OCI-LY3 (cell line): ENCODE measurements around the gene MCC.
"Not testable (repeated sequence)": the region's sequence is repeated elsewhere in the genome, so short reads cannot be mapped to it uniquely, and the experiment has no call there.

Experiments used
- H2AFZ ChIP-seq: fragments of 200-600, 300-600 bp; shearing (Covaris generic); 2 replicates; pipeline ENCODE4 v1.6.0; 2014; ENCODE audit warnings: antibody characterized with exemption, low read depth, low read length
- H3K27ac ChIP-seq: fragments of 200-600, 300-600 bp; sonication (generic); 2 replicates; pipeline ENCODE4 v1.5.1; 2014; ENCODE audit warnings: mild to moderate bottlenecking, low read length, moderate library complexity, mixed read lengths
- H3K27me3 ChIP-seq: fragments of 200-600, 300-600 bp; sonication (generic); 2 replicates; pipeline ENCODE4 v1.6.1; 2014; ENCODE audit warnings: low read depth, low read length, mixed read lengths
- H3K36me3 ChIP-seq: fragments of 200-600, 300-600 bp; sonication (generic); replicated peaks from 2 replicates; pipeline ENCODE3; 2014; ENCODE audit warnings: low read depth, low read length, mixed read lengths
- H3K4me1 ChIP-seq: fragments of 300-600, 200-600 bp; sonication (generic); 2 replicates; pipeline ENCODE4 v1.6.1; 2014; ENCODE audit warnings: low read length, mixed read lengths
- H3K4me2 ChIP-seq: fragments of 200-600, 300-600 bp; sonication (generic); 2 replicates; pipeline ENCODE4 v1.6.1; 2014; ENCODE audit warnings: low read length, mixed read lengths
- H3K4me3 ChIP-seq: fragments of 300-600, 200-600 bp; sonication (generic); 2 replicates; pipeline ENCODE4 v1.5.1; 2014; ENCODE audit warnings: antibody characterized with exemption, mild to moderate bottlenecking, low read length, moderate library complexity
- H3K79me2 ChIP-seq: fragments of 300-600, 200-600 bp; shearing (Covaris generic); 2 replicates; pipeline ENCODE4 v1.6.1; 2014; ENCODE audit warnings: mild to moderate bottlenecking, low read length, mixed read lengths
- H3K9ac ChIP-seq: fragments of 300-600, 200-600 bp; shearing (Covaris generic); 2 replicates; pipeline ENCODE4 v1.6.0; 2014; ENCODE audit warnings: mild to moderate bottlenecking, low read length, moderate library complexity
- H3K9me3 ChIP-seq: fragments of 200-600, 300-600 bp; shearing (Covaris generic); 2 replicates; pipeline ENCODE4 v1.6.1; 2014; ENCODE audit warnings: low read length, mixed read lengths; ENCODE audit not compliant: insufficient read depth
- H4K20me1 ChIP-seq: fragments of 200-600, 300-600 bp; sonication (generic); 2 replicates; pipeline ENCODE4 v1.6.1; 2016; ENCODE audit warnings: low read length, mixed read lengths; ENCODE audit not compliant: insufficient read depth
- EZH2phosphoT487 ChIP-seq: fragments of 200-600 bp; shearing (Covaris generic); IDR thresholded peaks from 2 replicates; pipeline ENCODE4 v1.6.1; 2018; ENCODE audit warnings: antibody characterized with exemption, mixed run types, low read depth
- TF ChIP-seq, protein P1 (sequence below): fragments of 200-600, 300-600 bp; sonication (generic); IDR thresholded peaks from 2 replicates; pipeline ENCODE4 v1.5.1; 2014; ENCODE audit warnings: antibody characterized with exemption, low read length, low read depth

The MCC gene

GRCh38 chr5:113478691-113479090 is 9.6 kb downstream of the MCC start:
- no peaks in the 10 kb centered on the region for H3K9me3 ChIP-seq
- H3K36me3 ChIP-seq = no peaks in the 10 kb centered on the region
- H3K27me3 ChIP-seq = no peaks in the 10 kb centered on the region
- no peak overlapping the region for H3K9ac ChIP-seq
- TF ChIP-seq EZH2phosphoT487 = no peak
- TF ChIP-seq, protein P1, sequence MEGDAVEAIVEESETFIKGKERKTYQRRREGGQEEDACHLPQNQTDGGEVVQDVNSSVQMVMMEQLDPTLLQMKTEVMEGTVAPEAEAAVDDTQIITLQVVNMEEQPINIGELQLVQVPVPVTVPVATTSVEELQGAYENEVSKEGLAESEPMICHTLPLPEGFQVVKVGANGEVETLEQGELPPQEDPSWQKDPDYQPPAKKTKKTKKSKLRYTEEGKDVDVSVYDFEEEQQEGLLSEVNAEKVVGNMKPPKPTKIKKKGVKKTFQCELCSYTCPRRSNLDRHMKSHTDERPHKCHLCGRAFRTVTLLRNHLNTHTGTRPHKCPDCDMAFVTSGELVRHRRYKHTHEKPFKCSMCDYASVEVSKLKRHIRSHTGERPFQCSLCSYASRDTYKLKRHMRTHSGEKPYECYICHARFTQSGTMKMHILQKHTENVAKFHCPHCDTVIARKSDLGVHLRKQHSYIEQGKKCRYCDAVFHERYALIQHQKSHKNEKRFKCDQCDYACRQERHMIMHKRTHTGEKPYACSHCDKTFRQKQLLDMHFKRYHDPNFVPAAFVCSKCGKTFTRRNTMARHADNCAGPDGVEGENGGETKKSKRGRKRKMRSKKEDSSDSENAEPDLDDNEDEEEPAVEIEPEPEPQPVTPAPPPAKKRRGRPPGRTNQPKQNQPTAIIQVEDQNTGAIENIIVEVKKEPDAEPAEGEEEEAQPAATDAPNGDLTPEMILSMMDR = no peak
- no peak overlapping the region for H3K4me2 ChIP-seq
- no peak overlapping the region for H3K27ac ChIP-seq
- no peak overlapping the region for H2AFZ ChIP-seq
- H3K4me1 ChIP-seq = no peaks in the 10 kb centered on the region
- H3K79me2 ChIP-seq = no peaks in the 10 kb centered on the region
- no peaks in the 10 kb centered on the region for H4K20me1 ChIP-seq
- no peak overlapping the region for H3K4me3 ChIP-seq

DNA sequence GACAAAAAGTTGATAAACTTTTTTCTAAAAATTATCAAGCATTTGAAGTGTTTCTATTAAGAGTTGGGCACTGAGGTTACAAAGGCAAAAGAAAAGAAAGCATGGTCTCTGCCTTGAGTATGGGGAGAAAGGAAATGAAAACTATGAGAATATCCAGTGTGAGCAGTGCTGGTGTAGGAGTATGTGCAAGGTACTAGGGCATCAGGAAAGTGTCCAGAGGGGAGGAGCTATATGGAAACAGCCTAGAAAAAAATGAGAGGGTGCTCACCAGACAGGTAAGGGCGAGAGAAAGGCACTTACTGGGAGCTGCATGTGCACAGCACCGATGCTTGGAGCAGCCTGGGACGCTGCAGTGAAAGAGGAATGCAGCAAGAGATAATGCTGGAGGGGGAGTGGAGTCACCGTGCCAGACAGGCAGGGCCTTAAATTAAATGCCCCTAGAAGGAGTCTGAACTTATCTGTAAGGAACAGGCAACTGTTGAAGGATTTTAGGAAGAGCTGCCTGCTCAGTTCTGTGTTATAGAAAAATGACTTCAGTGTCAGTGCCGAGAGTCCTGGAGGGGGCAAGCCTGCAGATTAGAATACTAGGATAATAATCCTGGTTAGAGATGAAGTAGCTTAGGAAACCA is 14.0 kb downstream of the MCC start:
- Histone ChIP-seq H3K79me2 (no peaks in the 10 kb centered on the region), H3K27ac (no peak overlapping the region), H4K20me1 (no peaks in the 10 kb centered on the region), H3K4me2 (no peak overlapping the region), H3K9ac (no peak overlapping the region), H3K27me3 (no peaks in the 10 kb centered on the region), H3K4me3 (no peak overlapping the region), H2AFZ (no peak overlapping the region), H3K36me3 (no peaks in the 10 kb centered on the region), H3K9me3 (no peaks in the 10 kb centered on the region), H3K4me1 (no peaks in the 10 kb centered on the region)
- TF ChIP-seq EZH2phosphoT487 = no peak
- TF ChIP-seq, protein P1 = no peak

- no peak overlapping the region for H3K9ac ChIP-seq
- no peak overlapping the region for H2AFZ ChIP-seq
- H4K20me1 ChIP-seq = no peaks in the 10 kb centered on the region
- TF ChIP-seq EZH2phosphoT487 = no peak
- TF ChIP-seq, protein P1 = no peak
- no peaks in the 10 kb centered on the region for H3K79me2 ChIP-seq
- no peaks in the 10 kb centered on the region for H3K9me3 ChIP-seq
- no peak overlapping the region for H3K27ac ChIP-seq
- no peak overlapping the region for H3K4me2 ChIP-seq
- no peaks in the 10 kb centered on the region for H3K4me1 ChIP-seq
- H3K36me3 ChIP-seq = no peaks in the 10 kb centered on the region
- H3K4me3 ChIP-seq = no peak overlapping the region
- no peaks in the 10 kb centered on the region for H3K27me3 ChIP-seq
Measured at GRCh38 chr5:113463032-113463431, 25.2 kb downstream of the MCC start.

DNA sequence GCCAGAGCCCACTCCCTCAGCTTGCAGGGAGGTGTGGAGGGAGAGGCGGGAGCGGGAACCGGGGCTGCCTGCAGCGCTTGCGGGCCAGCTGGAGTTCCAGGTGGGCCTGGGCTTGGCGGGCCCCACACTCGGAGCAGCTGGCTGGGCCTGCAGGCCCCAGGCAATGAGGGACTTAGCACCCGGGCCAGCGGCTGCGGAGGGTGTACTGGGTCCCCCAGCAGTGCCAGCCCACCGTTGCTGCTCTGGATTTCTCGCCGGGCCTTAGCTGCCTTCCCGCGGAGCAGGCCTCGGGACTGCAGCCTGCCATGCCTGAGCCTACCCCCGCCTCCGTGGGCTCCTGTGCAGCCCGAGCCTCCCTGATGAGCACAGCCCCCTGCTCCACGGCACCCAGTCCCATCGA is 31.1 kb downstream of the MCC start:
- not testable (repeated sequence) for H4K20me1 ChIP-seq, H3K4me1 ChIP-seq, H3K27me3 ChIP-seq, H2AFZ ChIP-seq, H3K36me3 ChIP-seq, H3K27ac ChIP-seq, H3K79me2 ChIP-seq, H3K4me3 ChIP-seq, H3K9ac ChIP-seq, H3K4me2 ChIP-seq, H3K9me3 ChIP-seq

DNA sequence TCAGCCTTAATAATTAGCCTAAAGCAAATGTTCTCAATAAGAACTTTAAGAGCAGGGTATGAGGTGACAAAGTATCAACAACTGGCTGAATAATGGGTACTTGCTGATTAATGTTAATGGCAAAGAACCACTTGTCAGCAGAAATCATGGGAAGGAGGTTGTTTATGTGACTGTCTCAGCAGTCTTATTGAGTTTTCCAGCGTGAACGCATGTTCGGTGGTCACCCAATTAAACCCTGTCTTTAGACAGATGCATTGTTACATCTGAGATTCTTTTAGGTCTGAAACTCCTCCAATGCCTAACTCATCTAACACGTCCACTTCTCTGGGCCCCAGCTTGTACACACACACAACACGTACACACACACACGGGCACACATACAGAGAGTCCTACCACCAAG is 35.3 kb downstream of the MCC start:
- Histone ChIP-seq H3K79me2 (no peaks in the 10 kb centered on the region), H2AFZ (no peak overlapping the region)
- TF ChIP-seq, protein P1 = no peak
- no peak for TF ChIP-seq EZH2phosphoT487

More for the DNA sequence above, 35.3 kb downstream of the MCC start:
- Histone ChIP-seq H3K4me3 (no peak overlapping the region), H3K4me2 (no peak overlapping the region), H3K36me3 (no peaks in the 10 kb centered on the region), H3K27ac (no peak overlapping the region), H3K4me1 (no peaks in the 10 kb centered on the region), H3K9ac (no peak overlapping the region), H3K9me3 (no peaks in the 10 kb centered on the region), H4K20me1 (no peaks in the 10 kb centered on the region), H3K27me3 (no peaks in the 10 kb centered on the region)
